Endothelial cell of umbilical vein (primary cell): ENCODE results near the gene SDCBP2. TPM values are rescaled to one million over a fixed set of nuclear protein-coding genes. Genes with fewer than 3 reads are reported as not detected.

Source experiments
- BruUV-seq: library from RNA; stranded (reverse); fragments of 400-500 nt; replicated peaks from 2 replicates; lab custom pipeline; 2021; lab: Mats Ljungman, UMichigan
- CTCF ChIA-PET: fragments of 300-600, 350-600 bp; sonication (Branson Sonifier 250); formaldehyde crosslinking; loops from one replicate; lab custom pipeline; 2021; ENCODE audit warnings: antibody characterized with exemption, inconsistent platforms; lab: Charles Lee
- POLR2A ChIA-PET: fragments of 300-600, 350-600 bp; sonication (Branson Sonifier 250); formaldehyde crosslinking; loops from one replicate; lab custom pipeline; 2021; ENCODE audit warnings: antibody characterized with exemption, inconsistent platforms; lab: Charles Lee
- DNase-seq: peaks from one replicate; pipeline ENCODE4 v3.0.0-alpha.2; 2011; ENCODE audit warnings: low read depth, low spot score
- FAIRE-seq: peaks from 2 replicates; lab custom pipeline; 2011; peaks lifted over from hg19 to GRCh38; lab: Jason Lieb, UNC
- H2AFZ ChIP-seq: 2 replicates; pipeline ENCODE4 v1.6.0; 2012; ENCODE audit warnings: low read depth, low read length, control low read depth, inconsistent platforms
- H3K27ac ChIP-seq: 2 replicates; pipeline ENCODE4 v1.5.1; 2011; ENCODE audit warnings: low read depth, mild to moderate bottlenecking, control low read depth, low read length, moderate library complexity; ENCODE audit not compliant: insufficient read depth
- H3K27me3 ChIP-seq, 2 experiments: 2 replicates each; pipeline versions ENCODE4 v1.6.0 to v1.6.1; 2011; ENCODE audit warnings: low read length in 2 of 2, mixed read lengths in 1 of 2; ENCODE audit not compliant: control insufficient read depth in 2 of 2, insufficient read depth in 2 of 2
- H3K36me3 ChIP-seq, 2 experiments: 2 replicates in 1 of 2; 3 replicates in 1 of 2; pipeline ENCODE4 v1.5.1; 2011; ENCODE audit warnings: low read length in 2 of 2, mild to moderate bottlenecking in 1 of 2, moderate library complexity in 1 of 2; ENCODE audit not compliant: control insufficient read depth in 2 of 2, insufficient read depth in 2 of 2; ENCODE audit errors: extremely low read depth in 1 of 2
- H3K4me1 ChIP-seq: 3 replicates; pipeline ENCODE4 v1.5.1; 2011; ENCODE audit warnings: mild to moderate bottlenecking, low read length; ENCODE audit not compliant: control insufficient read depth, insufficient read depth; ENCODE audit errors: extremely low read depth
- H3K4me2 ChIP-seq: 2 replicates; pipeline ENCODE4 v1.6.1; 2011; ENCODE audit warnings: low read length, control low read depth, mixed read lengths; ENCODE audit not compliant: insufficient read depth
- H3K4me3 ChIP-seq, 3 experiments: fragments of 200-600 bp in 1 of 3; sonication (generic), shearing (Covaris generic) in 1 of 3; replicated peaks in 1 of 3; 2 replicates each; pipeline ENCODE4 v1.5.1; 2011 to 2016; ENCODE audit warnings: control low read depth in 3 of 3, low read length in 3 of 3, mild to moderate bottlenecking in 2 of 3, inconsistent platforms in 1 of 3, low read depth in 1 of 3, moderate library complexity in 1 of 3; ENCODE audit not compliant: insufficient read depth in 1 of 3
- H3K79me2 ChIP-seq: 2 replicates; pipeline ENCODE4 v1.6.0; 2012; ENCODE audit warnings: low read length, inconsistent platforms; ENCODE audit not compliant: control insufficient read depth, insufficient read depth
- H3K9ac ChIP-seq: replicated peaks from 2 replicates; pipeline ENCODE3; 2011; ENCODE audit warnings: low read length, control low read depth; ENCODE audit not compliant: insufficient read depth; ENCODE audit errors: extremely low read depth
- H3K9me1 ChIP-seq: replicated peaks from 3 replicates; pipeline ENCODE4 v1.6.0; 2011; ENCODE audit warnings: mild to moderate bottlenecking, low read length; ENCODE audit not compliant: control insufficient read depth, insufficient read depth; ENCODE audit errors: extremely low read depth
- H3K9me3 ChIP-seq: replicated peaks from 2 replicates; pipeline ENCODE4 v1.5.1; 2012; ENCODE audit warnings: low read length, inconsistent platforms; ENCODE audit not compliant: control insufficient read depth, insufficient read depth
- H4K20me1 ChIP-seq: replicated peaks from 2 replicates; pipeline ENCODE3; 2011; ENCODE audit warnings: mild to moderate bottlenecking, low read length; ENCODE audit not compliant: control insufficient read depth, insufficient read depth; ENCODE audit errors: extremely low read depth
- CTCF ChIP-seq, 2 donors: IDR thresholded peaks; 1 replicate in 1 of 2; 2 replicates in 1 of 2; pipeline ENCODE4 v1.5.1; 2011; ENCODE audit warnings: low read length in 2 of 2, mild to moderate bottlenecking in 2 of 2, moderate library complexity in 2 of 2, control low read depth in 1 of 2, inconsistent platforms in 1 of 2, low read depth in 1 of 2; ENCODE audit not compliant: insufficient read depth in 1 of 2; ENCODE audit errors: extremely low read depth in 1 of 2
- EZH2 ChIP-seq: IDR thresholded peaks from 2 replicates; pipeline ENCODE4 v1.6.1; 2012; ENCODE audit warnings: borderline replicate concordance, low read depth, mild to moderate bottlenecking, moderate library complexity, low read length, inconsistent platforms; ENCODE audit not compliant: severe bottlenecking
- FOS ChIP-seq: IDR thresholded peaks from 2 replicates; pipeline ENCODE4 v1.6.1; 2011; ENCODE audit warnings: mild to moderate bottlenecking, low read length, moderate library complexity, borderline replicate concordance; ENCODE audit not compliant: insufficient read depth
- GATA2 ChIP-seq: IDR thresholded peaks from 2 replicates; pipeline ENCODE4 v1.7.0; 2011; ENCODE audit warnings: low read depth, mild to moderate bottlenecking, moderate library complexity, mixed read lengths, low read length; ENCODE audit not compliant: insufficient read length, insufficient read depth
- JUN ChIP-seq: IDR thresholded peaks from 2 replicates; pipeline ENCODE4 v1.6.1; 2011; ENCODE audit warnings: borderline replicate concordance, low read depth; ENCODE audit not compliant: insufficient read length, insufficient read depth
- MAX ChIP-seq: IDR thresholded peaks from 2 replicates; pipeline ENCODE4 v1.6.1; 2011; ENCODE audit not compliant: insufficient read depth, insufficient read length
- MYC ChIP-seq: IDR thresholded peaks from one replicate; pipeline ENCODE4 v1.6.1; 2011; ENCODE audit warnings: mild to moderate bottlenecking, low read depth, low read length
- POLR2A ChIP-seq: IDR thresholded peaks from 2 replicates; pipeline ENCODE4 v1.6.1; 2012; ENCODE audit warnings: low read depth, mild to moderate bottlenecking, control low read depth, low read length
- POLR2AphosphoS5 ChIP-seq: IDR thresholded peaks from 2 replicates; pipeline ENCODE4 v1.6.1; 2012; ENCODE audit warnings: low read depth, mild to moderate bottlenecking, control low read depth, low read length, moderate library complexity; ENCODE audit not compliant: insufficient read depth
- dilution Hi-C: fragments of 300-500 bp; cut with MboI; formaldehyde crosslinking; loops from one replicate; pipeline ENCODE4 v1.15.0; 2019; ENCODE audit warnings: low sequenced_read_pairs; ENCODE audit not compliant: extremely low pct_ligation_motif_present
- intact Hi-C: fragments of 100-400 bp; cut with micrococcal nuclease; formaldehyde crosslinking; loops from one replicate; pipeline ENCODE4 v1.10.0; 2022
- polyA plus RNA-seq, 4 experiments: library from polyadenylated mRNA; depleted of rRNA in 3 of 4; stranded (reverse) in 3 of 4; unstranded in 1 of 4; fragments of >200 nt; gene quantifications; 2 replicates each; pipeline versions ENCODE4 v1.2.1 to v1.2.3, GENCODE V29; 2011 to 2012; ENCODE audit warnings: missing spikeins in 1 of 4
- total RNA-seq: library from RNA; stranded (reverse); gene quantifications from 2 replicates; pipeline ENCODE4 v1.2.3, GENCODE V29; 2021

Gene SDCBP2
- total and polyA plus RNA-seq, 2 donors (not counting 3 experiments of a cell fraction or from before 2014, with no cell fraction given), result 6.9 to 9.0 TPM

- BruUV-seq, result no TSS peak
- dilution Hi-C loops (loop anchor here (25.0 kb wide), 1 partner anchor 129 kb away; no protein-coding TSS in a partner anchor), intact Hi-C loops (loop anchor here (10.0 kb wide), 1 partner anchor 193 kb away; the partner anchor contains the start of gene PSMF1)
- H3K4me2 ChIP-seq, result no peak overlapping the region
- ChIA-PET CTCF (interaction anchor here (1.5 kb wide), 2 partner anchors 95 to 196 kb away, joined by 5 to 7 read pairs; no protein-coding TSS in a partner anchor), POLR2A (no interaction called here)
- DNase-seq (no peak), FAIRE-seq (no peak)
- peaks cover under 1% of the 10 kb centered on the region for H3K4me1 ChIP-seq
- no peaks in the 10 kb centered on the region for H3K9me3 ChIP-seq
- no peaks in the 10 kb centered on the region for H4K20me1 ChIP-seq
- no peaks in the 10 kb centered on the region for H3K27me3 ChIP-seq
- H3K4me3 ChIP-seq, result no peak overlapping the region
- H3K79me2 ChIP-seq, result no peaks in the 10 kb centered on the region
- no peak overlapping the region for H3K9ac ChIP-seq
- no peak overlapping the region for H2AFZ ChIP-seq
- H3K36me3 ChIP-seq, result peaks cover 0 to 5% of the 10 kb centered on the region in 2 experiments
- no peak for TF ChIP-seq POLR2AphosphoS5
- TF ChIP-seq CTCF (IDR thresholded peaks at IDR 0.05; ENCODE audit: extremely low read depth in 1 of 2, insufficient read depth in 1 of 2, low read depth in 1 of 2, low read length in 2 of 2), result no peak
- no peak for TF ChIP-seq GATA2
- TF ChIP-seq EZH2, result no peak
- TF ChIP-seq MYC, result no peak
- TF ChIP-seq POLR2A, result no peak
- no peak for TF ChIP-seq MAX
- TF ChIP-seq JUN, result no peak
- no peak for TF ChIP-seq FOS
- H3K9me1 ChIP-seq, result no peaks in the 10 kb centered on the region
- H3K27ac ChIP-seq, result no peak overlapping the region
Measured at GRCh38 chr20:1308067-1308701, 20.8 kb downstream of the SDCBP2 start.
